ENCODE data around the gene PITX1.
A peak's percentile ranks its signal among the peaks of the same experiment; 100 is the strongest.

The PITX1 gene

DNA sequence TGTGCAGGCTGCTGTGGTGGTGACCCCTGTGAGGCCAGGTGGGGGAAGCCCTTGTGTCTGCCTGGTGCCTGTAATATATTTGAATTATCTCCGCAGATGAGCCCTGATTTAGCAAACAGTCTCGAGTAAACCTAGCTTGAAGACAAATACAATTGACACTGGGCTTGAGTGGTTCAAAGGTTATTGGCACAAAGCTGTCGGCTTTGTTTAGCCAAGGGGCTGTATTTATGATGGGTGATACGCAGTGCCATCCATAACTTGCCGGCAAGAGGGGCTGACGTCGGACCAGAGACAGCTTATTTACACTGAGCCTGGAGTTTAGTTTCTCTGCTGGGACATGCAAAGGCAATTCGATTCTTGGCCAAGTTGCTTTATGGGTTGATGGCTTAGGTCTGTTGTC is 20.0 kb upstream of the PITX1 start:
- Mint-ChIP-seq H3K27me3 (peaks cover 30% of the 10 kb centered on the region), H3K27ac (no peak overlapping the region), H3K36me3 (no peaks in the 10 kb centered on the region), H3K9me3 (ENCODE audit: low read depth) (no peaks in the 10 kb centered on the region), H3K4me1 (ENCODE audit: low read depth) (peaks cover 4% of the 10 kb centered on the region), H3K4me3 (no peak overlapping the region)

DNA sequence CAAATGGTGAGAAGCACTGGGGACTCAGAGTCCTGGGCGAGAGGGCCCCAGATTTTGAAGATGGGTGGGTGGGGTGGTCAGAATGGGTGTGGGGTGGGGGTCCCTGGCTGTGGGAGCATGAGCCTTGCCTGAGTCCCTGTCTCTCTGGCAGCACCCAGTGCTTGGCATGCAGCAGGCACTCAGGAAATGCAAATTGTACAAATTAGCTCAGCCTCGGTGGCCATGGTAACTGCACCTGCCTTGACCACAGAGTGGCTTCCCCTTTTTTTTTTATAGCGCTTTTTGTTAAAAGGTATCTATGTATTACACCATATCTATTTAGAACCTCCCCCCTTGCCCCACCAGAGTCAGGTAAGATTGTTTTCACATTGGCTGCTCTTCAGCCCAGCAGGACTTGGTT is 19.2 kb upstream of the PITX1 start:
- Mint-ChIP-seq H3K27me3 (peaks cover 30% of the 10 kb centered on the region), H3K4me3 (no peak overlapping the region), H3K27ac (no peak overlapping the region), H3K9me3 (ENCODE audit: low read depth) (no peaks in the 10 kb centered on the region), H3K36me3 (no peaks in the 10 kb centered on the region), H3K4me1 (ENCODE audit: low read depth) (peaks cover 4% of the 10 kb centered on the region)

DNA sequence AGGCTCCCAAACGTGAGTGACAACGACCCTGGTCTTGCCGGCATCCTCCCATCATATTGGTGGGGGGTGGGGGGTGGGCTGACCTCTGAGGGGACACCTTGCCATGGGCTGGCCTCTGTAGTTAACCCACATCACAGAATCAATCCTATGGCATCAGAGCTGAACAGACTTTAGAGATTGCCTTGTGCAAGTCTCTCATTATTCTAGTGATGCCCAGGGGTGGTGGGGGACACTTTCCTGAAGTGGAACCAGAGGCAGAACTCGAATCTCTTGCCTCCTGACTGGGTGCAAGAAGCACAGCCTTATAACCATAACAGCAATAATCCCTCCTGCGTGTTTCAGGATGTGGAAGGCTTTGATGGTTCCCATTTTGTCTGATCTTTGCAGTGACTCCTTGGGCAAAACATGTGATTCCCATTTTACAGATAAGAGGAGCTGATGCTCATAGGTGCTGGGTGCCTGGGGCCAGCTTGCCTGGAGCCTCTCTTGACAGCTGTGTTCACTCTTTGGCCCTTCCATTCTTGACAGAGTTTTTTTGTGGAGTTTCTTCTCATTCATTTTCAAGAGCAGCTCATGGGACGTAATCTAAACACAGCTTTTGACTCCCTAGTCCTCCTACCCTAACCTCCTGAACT is 18.6 kb upstream of the PITX1 start:
- Mint-ChIP-seq H3K27ac (no peak overlapping the region), H3K27me3 (peaks cover 34% of the 10 kb centered on the region), H3K36me3 (no peaks in the 10 kb centered on the region), H3K4me1 (ENCODE audit: low read depth) (peaks cover 4% of the 10 kb centered on the region), H3K4me3 (no peak overlapping the region), H3K9me3 (ENCODE audit: low read depth) (no peaks in the 10 kb centered on the region)

- Mint-ChIP-seq H3K27ac (no peak overlapping the region), H3K36me3 (no peaks in the 10 kb centered on the region), H3K27me3 (peaks cover 36% of the 10 kb centered on the region), H3K4me1 (ENCODE audit: low read depth) (peaks cover 4% of the 10 kb centered on the region), H3K4me3 (no peak overlapping the region), H3K9me3 (ENCODE audit: low read depth) (no peaks in the 10 kb centered on the region)
Measured at GRCh38 chr5:135051872-135052271, 17.8 kb upstream of the PITX1 start.

DNA sequence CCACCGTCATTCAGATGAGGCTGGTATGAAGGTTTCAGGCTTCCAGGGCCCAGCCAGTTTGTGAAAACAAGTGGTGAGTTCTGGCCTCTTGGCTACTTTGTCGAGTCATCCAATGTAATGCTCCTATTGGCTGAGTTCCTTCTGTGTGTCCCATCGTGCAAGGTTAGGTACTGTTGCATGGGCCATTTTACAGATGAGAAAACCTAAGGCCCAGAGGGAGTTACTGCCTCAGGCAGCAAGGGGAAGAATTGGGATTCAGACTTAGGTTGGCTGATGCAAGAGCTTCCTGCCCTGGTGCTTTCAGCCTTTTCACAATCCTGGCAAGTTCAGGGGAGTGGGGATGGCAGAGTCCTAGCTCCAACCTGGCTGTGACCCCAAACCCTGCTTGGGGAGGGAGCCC is 17.4 kb upstream of the PITX1 start:
- Mint-ChIP-seq H3K27ac (no peak overlapping the region), H3K4me3 (no peak overlapping the region), H3K4me1 (ENCODE audit: low read depth) (peaks cover 4% of the 10 kb centered on the region), H3K36me3 (no peaks in the 10 kb centered on the region), H3K9me3 (ENCODE audit: low read depth) (no peaks in the 10 kb centered on the region), H3K27me3 (peaks cover 36% of the 10 kb centered on the region)

GRCh38 chr5:135050244-135050767 is 16.3 kb upstream of the PITX1 start:
- Mint-ChIP-seq H3K36me3 (no peaks in the 10 kb centered on the region), H3K27me3 (peaks cover 37% of the 10 kb centered on the region), H3K4me3 (no peak overlapping the region), H3K4me1 (ENCODE audit: low read depth) (peaks cover 4% of the 10 kb centered on the region), H3K27ac (no peak overlapping the region), H3K9me3 (ENCODE audit: low read depth) (no peaks in the 10 kb centered on the region)

DNA sequence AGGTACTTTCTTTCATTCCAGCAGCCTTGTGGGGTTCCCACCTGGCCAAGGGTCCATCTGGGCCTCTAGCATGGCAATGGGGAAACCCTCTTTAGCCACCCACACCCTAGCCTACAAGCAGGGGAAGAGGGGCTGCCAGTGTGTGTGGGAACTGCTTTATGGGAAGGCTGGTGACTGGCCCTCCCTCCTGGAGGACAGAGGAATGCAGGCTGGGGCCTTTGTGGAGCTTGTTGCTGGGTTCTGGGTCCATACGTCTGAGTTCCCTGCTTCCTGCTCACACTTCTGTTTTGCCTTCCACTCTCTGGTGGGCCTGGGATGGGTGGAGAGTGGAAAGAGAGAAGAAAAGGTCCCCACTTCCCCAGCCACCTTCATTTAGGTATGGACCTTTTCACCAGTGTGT is 14.9 kb upstream of the PITX1 start:
- no peaks in the 10 kb centered on the region for H3K36me3 Mint-ChIP-seq
- H3K27ac Mint-ChIP-seq, result no peak overlapping the region
- H3K27me3 Mint-ChIP-seq, result peaks cover 39% of the 10 kb centered on the region
- H3K4me3 Mint-ChIP-seq, result no peak overlapping the region
- peaks cover 4% of the 10 kb centered on the region for H3K4me1 Mint-ChIP-seq (ENCODE audit: low read depth)
- no peaks in the 10 kb centered on the region for H3K9me3 Mint-ChIP-seq (ENCODE audit: low read depth)

DNA sequence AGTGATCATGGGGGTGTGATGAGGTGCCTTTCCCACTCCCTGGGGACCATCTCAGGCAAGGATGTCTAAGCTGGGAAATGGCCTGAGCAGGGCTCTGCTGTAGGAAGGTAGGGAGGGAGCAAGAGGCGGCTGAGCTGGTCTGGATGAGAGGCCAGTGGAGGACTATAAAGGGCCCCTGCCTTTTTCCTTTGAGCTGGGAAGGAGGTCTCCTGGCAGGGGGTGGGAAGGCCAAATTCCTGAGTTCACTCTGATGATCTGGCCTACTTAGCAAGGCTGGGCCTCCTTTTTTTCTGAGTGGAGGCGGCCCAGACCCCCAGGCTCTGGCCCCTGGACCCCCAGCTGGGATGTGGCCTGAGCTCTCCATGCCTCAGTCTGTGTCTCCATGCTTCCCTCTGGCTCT is 14.3 kb upstream of the PITX1 start:
- Mint-ChIP-seq H3K27me3 (peaks cover 41% of the 10 kb centered on the region), H3K4me3 (no peak overlapping the region), H3K9me3 (ENCODE audit: low read depth) (no peaks in the 10 kb centered on the region), H3K27ac (no peak overlapping the region), H3K36me3 (no peaks in the 10 kb centered on the region), H3K4me1 (ENCODE audit: low read depth) (no peaks in the 10 kb centered on the region)

DNA sequence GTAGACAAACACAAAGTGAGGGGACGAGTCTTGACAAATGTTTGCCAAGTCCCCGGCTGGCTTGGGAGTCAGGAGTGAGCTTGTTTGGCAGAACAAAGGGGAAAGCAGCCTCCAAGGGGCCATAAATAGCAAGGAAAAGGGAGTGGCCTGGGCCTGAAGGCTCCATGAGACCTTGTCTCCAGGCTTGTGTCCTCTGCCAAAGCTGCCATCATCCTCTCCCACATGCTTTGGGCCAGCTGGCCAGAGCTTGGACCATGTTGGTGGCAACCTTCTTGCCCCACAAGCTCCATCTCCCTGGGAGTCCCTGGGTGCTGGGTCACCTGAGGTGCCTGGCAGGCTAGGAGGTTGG is 13.3 kb upstream of the PITX1 start:
- no peak overlapping the region for H3K27ac Mint-ChIP-seq
- H3K36me3 Mint-ChIP-seq, result no peaks in the 10 kb centered on the region
- H3K9me3 Mint-ChIP-seq (ENCODE audit: low read depth), result no peaks in the 10 kb centered on the region
- no peak overlapping the region for H3K4me3 Mint-ChIP-seq
- peaks cover 46% of the 10 kb centered on the region for H3K27me3 Mint-ChIP-seq
- no peaks in the 10 kb centered on the region for H3K4me1 Mint-ChIP-seq (ENCODE audit: low read depth)

GRCh38 chr5:135046661-135047346 is 12.8 kb upstream of the PITX1 start:
- Mint-ChIP-seq H3K4me3 (no peak overlapping the region), H3K4me1 (ENCODE audit: low read depth) (no peaks in the 10 kb centered on the region), H3K9me3 (ENCODE audit: low read depth) (no peaks in the 10 kb centered on the region), H3K36me3 (no peaks in the 10 kb centered on the region), H3K27me3 (peaks cover 43% of the 10 kb centered on the region), H3K27ac (no peak overlapping the region)

DNA sequence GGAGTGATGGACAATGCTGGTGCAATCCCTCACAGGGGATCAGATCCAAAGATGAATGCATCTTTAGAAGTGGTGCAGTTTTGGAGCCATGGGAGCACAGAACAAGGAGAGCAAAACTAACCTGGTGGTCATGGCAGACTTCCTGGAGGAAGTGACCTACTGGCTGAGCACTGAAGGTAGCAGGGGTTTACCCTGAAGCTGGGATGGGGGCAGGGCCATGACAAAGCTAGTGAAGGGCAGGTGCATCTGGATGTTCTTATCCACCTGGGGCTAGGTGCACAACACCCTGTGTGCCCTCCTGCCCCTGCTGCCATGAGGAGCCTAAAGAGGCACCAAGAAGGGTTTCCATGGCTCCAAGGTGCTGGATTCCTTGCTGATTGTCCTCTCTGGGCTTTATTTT is 11.5 kb upstream of the PITX1 start:
- no peaks in the 10 kb centered on the region for H3K9me3 Mint-ChIP-seq (ENCODE audit: low read depth)
- H3K27ac Mint-ChIP-seq, result no peak overlapping the region
- H3K4me3 Mint-ChIP-seq, result no peak overlapping the region
- no peaks in the 10 kb centered on the region for H3K36me3 Mint-ChIP-seq
- H3K4me1 Mint-ChIP-seq (ENCODE audit: low read depth), result peaks cover 3% of the 10 kb centered on the region
- peaks cover 42% of the 10 kb centered on the region for H3K27me3 Mint-ChIP-seq

DNA sequence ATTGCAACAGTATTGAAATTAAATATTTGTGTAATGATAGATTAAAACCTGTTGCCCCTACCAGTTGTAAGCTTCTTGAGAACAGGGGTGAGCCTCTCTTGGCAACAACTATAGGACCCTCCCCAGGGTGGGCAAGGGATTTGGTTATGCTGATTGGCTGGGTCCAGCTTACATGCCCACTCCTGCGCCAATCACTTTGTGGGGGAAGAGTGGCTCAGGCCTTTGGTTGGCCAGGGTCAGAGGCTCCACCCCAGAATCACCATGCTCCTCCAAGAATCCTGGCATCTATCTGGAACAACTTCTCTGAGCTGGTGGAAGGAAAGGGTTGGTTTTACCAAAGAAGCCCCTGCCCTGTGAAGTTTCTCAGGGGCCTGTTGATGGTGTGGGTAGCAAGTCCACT is 8.6 kb upstream of the PITX1 start:
- H3K9me3 Mint-ChIP-seq (ENCODE audit: low read depth), result no peaks in the 10 kb centered on the region
- H3K4me1 Mint-ChIP-seq (ENCODE audit: low read depth), result peaks cover 10% of the 10 kb centered on the region
- H3K27me3 Mint-ChIP-seq, result peaks cover 34% of the 10 kb centered on the region
- H3K27ac Mint-ChIP-seq, result no peak overlapping the region
- no peaks in the 10 kb centered on the region for H3K36me3 Mint-ChIP-seq
- H3K4me3 Mint-ChIP-seq, result no peak overlapping the region

- Mint-ChIP-seq H3K36me3 (no peaks in the 10 kb centered on the region), H3K4me1 (ENCODE audit: low read depth) (peaks cover 10% of the 10 kb centered on the region), H3K27me3 (peaks cover 37% of the 10 kb centered on the region), H3K27ac (no peak overlapping the region), H3K4me3 (no peak overlapping the region), H3K9me3 (ENCODE audit: low read depth) (no peaks in the 10 kb centered on the region)
Measured at GRCh38 chr5:135041726-135042125, 7.7 kb upstream of the PITX1 start.

GRCh38 chr5:135041145-135041587 is 7.1 kb upstream of the PITX1 start:
- H3K4me1 Mint-ChIP-seq (ENCODE audit: low read depth), result peaks cover 10% of the 10 kb centered on the region
- peaks cover 42% of the 10 kb centered on the region for H3K27me3 Mint-ChIP-seq
- no peak overlapping the region for H3K27ac Mint-ChIP-seq
- H3K36me3 Mint-ChIP-seq, result no peaks in the 10 kb centered on the region
- H3K4me3 Mint-ChIP-seq, result no peak overlapping the region
- no peaks in the 10 kb centered on the region for H3K9me3 Mint-ChIP-seq (ENCODE audit: low read depth)

DNA sequence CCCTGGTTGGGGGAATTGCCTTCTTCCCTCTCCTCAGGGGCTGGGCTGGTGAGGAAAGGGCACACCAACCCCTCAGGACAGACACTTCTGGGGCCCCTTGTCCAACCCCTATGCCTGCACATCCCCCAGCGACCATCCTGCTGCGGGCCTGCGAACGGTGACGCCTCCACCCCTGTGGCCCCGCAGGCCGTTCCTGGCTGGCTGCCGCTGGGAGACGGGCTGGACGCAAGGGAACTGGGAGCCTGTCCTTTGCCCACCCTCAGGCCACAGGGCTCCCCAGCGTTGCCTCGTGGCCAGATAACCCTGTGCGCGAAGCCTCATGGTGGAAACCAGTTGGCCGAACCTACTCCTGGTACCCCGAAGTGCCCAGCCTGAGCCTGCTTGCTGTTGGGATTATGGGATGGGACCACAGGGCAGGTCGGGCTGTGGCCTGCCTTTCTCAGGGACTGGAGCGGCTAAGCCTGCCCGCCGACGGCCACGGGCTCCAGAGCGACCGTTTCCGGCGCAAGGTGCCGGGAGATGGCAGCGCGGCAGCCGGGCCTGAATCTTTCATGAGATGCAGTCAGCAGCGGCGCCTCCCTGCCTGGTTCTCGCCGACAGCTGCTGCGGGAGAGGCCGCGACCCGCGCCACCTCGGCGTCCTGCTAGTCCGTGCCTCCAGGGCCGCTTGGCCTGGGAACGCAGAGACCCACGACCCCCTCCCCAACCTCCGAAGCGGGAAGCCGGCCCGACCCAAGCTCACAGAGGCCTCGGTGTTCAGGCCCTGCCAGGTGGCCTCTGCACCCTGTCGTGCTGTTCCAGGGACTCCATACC is 6.5 kb upstream of the PITX1 start:
- peaks cover 10% of the 10 kb centered on the region for H3K4me1 Mint-ChIP-seq (ENCODE audit: low read depth)
- H3K36me3 Mint-ChIP-seq, result no peaks in the 10 kb centered on the region
- H3K4me3 Mint-ChIP-seq, result peak overlapping the region; percentile 35
- no peak overlapping the region for H3K27ac Mint-ChIP-seq
- H3K9me3 Mint-ChIP-seq (ENCODE audit: low read depth), result no peaks in the 10 kb centered on the region
- H3K27me3 Mint-ChIP-seq, result peaks cover 45% of the 10 kb centered on the region

All from activated naive CD8-positive, alpha-beta T cell (primary cell).